ENCODE data around the gene CFAP46. TPM values are rescaled to one million over a fixed set of nuclear protein-coding genes. Genes with fewer than 3 reads are reported as not detected.

Gene CFAP46
- total RNA-seq, 2 experiments from 2014 or later, result not detected

DNA sequence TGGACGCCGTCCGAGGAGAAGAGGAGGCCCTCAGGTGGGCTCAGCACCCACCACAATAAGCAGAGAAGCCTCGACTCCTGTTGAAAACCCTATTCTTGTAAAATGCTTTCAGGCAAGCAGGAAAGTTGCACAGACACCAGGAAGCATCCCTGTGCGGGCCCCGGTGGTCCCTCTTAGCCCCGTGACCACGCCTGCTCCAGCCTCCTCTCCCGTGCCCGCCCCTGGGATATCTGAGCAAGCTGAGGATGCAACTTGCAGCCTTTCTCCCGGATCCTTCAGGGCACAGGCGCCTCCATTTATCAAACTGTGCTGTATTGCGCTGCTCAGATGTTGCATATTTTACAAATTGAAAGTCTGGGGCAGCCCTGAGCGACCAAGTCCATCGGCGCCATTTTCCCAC lies 72.7 kb downstream of the CFAP46 start:
- TF ChIP-seq CTCF (IDR thresholded peaks at IDR 0.05), result no peak
- POLR2A ChIA-PET, result no interaction called here
- H3K4me1 Mint-ChIP-seq (ENCODE audit: low read depth), result no peaks in the 10 kb centered on the region
- H3K27me3 ChIP-seq (ENCODE audit: control insufficient read depth in 1 of 2, insufficient read depth in 2 of 2, low read length in 2 of 2), result no peaks in the 10 kb centered on the region
- peaks cover 0 to 17% of the 10 kb centered on the region in 2 experiments for H3K9me3 ChIP-seq (ENCODE audit: control insufficient read depth in 1 of 2, insufficient read depth in 1 of 2, low read length in 2 of 2)
- ATAC-seq (ENCODE audit: poor library complexity) (no peak), DNase-seq (peak in 1 of 14 experiments; percentile 14)
- H3K4me3 Mint-ChIP-seq, result no peak overlapping the region
- H3K36me3 ChIP-seq (ENCODE audit: insufficient read depth, low read length), result no peaks in the 10 kb centered on the region
- no peak overlapping the region for H3K4me3 ChIP-seq (ENCODE audit: low read length)
- no peaks in the 10 kb centered on the region for H3K4me1 ChIP-seq (ENCODE audit: insufficient read depth, low read length)
- CTCF ChIA-PET, result no interaction called here
- intact Hi-C loops (cut with DNase I, micrococcal nuclease), result no loop called here
- H3K9me3 Mint-ChIP-seq, result peaks cover 2% of the 10 kb centered on the region
- no peaks in the 10 kb centered on the region for H3K36me3 Mint-ChIP-seq (ENCODE audit: low read depth)
- peaks cover 11% of the 10 kb centered on the region for H3K27me3 Mint-ChIP-seq
- H3K27ac Mint-ChIP-seq, result no peak overlapping the region
- H3K27ac ChIP-seq (ENCODE audit: low read depth in 1 of 2, low read length in 2 of 2), result no peak overlapping the region

GRCh38 chr10:132868995-132869394 lies 73.4 kb downstream of the CFAP46 start:
- POLR2A ChIA-PET, result no interaction called here
- peaks cover 11% of the 10 kb centered on the region for H3K27me3 Mint-ChIP-seq

GRCh38 chr10:132867801-132868644 lies 74.3 kb downstream of the CFAP46 start:
- Histone ChIP-seq H3K4me3 (ENCODE audit: low read length) (no peak overlapping the region), H3K27me3 (ENCODE audit: control insufficient read depth in 1 of 2, insufficient read depth in 2 of 2, low read length in 2 of 2) (no peaks in the 10 kb centered on the region), H3K27ac (ENCODE audit: low read depth in 1 of 2, low read length in 2 of 2) (no peak overlapping the region), H3K36me3 (ENCODE audit: insufficient read depth, low read length) (no peaks in the 10 kb centered on the region), H3K9me3 (ENCODE audit: control insufficient read depth in 1 of 2, insufficient read depth in 1 of 2, low read length in 2 of 2) (peaks cover 0 to 17% of the 10 kb centered on the region in 2 experiments), H3K4me1 (ENCODE audit: insufficient read depth, low read length) (peaks cover 2% of the 10 kb centered on the region)
- DNase-seq (peak in 1 of 14 experiments; percentile 25), ATAC-seq (ENCODE audit: poor library complexity) (no peak)
- H3K36me3 Mint-ChIP-seq (ENCODE audit: low read depth), result no peaks in the 10 kb centered on the region
- peaks cover 11% of the 10 kb centered on the region for H3K27me3 Mint-ChIP-seq
- ChIA-PET CTCF (no interaction called here), POLR2A (no interaction called here)
- H3K4me1 Mint-ChIP-seq (ENCODE audit: low read depth), result peaks cover 6% of the 10 kb centered on the region
- intact Hi-C loops (cut with DNase I, micrococcal nuclease), result no loop called here
- H3K27ac Mint-ChIP-seq, result no peak overlapping the region
- H3K4me3 Mint-ChIP-seq, result no peak overlapping the region
- H3K9me3 Mint-ChIP-seq, result peaks cover 2% of the 10 kb centered on the region
- no peak for TF ChIP-seq CTCF (IDR thresholded peaks at IDR 0.05)

More at GRCh38 chr10:132868995-132869394, 73.4 kb downstream of the CFAP46 start:
- ATAC-seq (ENCODE audit: poor library complexity), result no peak
- Histone ChIP-seq H3K9me3 (ENCODE audit: control insufficient read depth in 1 of 2, insufficient read depth in 1 of 2, low read length in 2 of 2) (peaks cover 0 to 17% of the 10 kb centered on the region in 2 experiments), H3K36me3 (ENCODE audit: insufficient read depth, low read length) (no peaks in the 10 kb centered on the region), H3K27me3 (ENCODE audit: control insufficient read depth in 1 of 2, insufficient read depth in 2 of 2, low read length in 2 of 2) (no peaks in the 10 kb centered on the region), H3K4me1 (ENCODE audit: insufficient read depth, low read length) (no peaks in the 10 kb centered on the region), H3K27ac (ENCODE audit: low read depth in 1 of 2, low read length in 2 of 2) (no peak overlapping the region), H3K4me3 (ENCODE audit: low read length) (no peak overlapping the region)
- peaks cover 2% of the 10 kb centered on the region for H3K9me3 Mint-ChIP-seq
- H3K36me3 Mint-ChIP-seq (ENCODE audit: low read depth), result no peaks in the 10 kb centered on the region
- DNase-seq, result peak in 1 of 14 experiments; percentile 10
- no peak for TF ChIP-seq CTCF (IDR thresholded peaks at IDR 0.05)
- H3K4me3 Mint-ChIP-seq, result no peak overlapping the region
- intact Hi-C loops (cut with DNase I, micrococcal nuclease), result no loop called here
- CTCF ChIA-PET, result no interaction called here
- no peak overlapping the region for H3K27ac Mint-ChIP-seq
- no peaks in the 10 kb centered on the region for H3K4me1 Mint-ChIP-seq (ENCODE audit: low read depth)
